H1 (cell line): ENCODE data around the gene TPST2. TPM values are rescaled to one million over a fixed set of nuclear protein-coding genes. Genes with fewer than 3 reads are reported as not detected.
A peak's percentile ranks its signal among the peaks of the same experiment; 100 is the strongest.

Experiments used
- CTCF ChIA-PET: fragments of 300-600 bp; sonication (Branson Sonifier 250); formaldehyde crosslinking; loops from one replicate; lab custom pipeline; 2021; ENCODE audit not compliant: partially characterized antibody; lab: Charles Lee
- POLR2A ChIA-PET: fragments of 300-600 bp; sonication (Branson Sonifier 250); formaldehyde crosslinking; loops from one replicate; lab custom pipeline; 2021; ENCODE audit warnings: inconsistent platforms; ENCODE audit not compliant: partially characterized antibody; lab: Charles Lee
- DNase-seq, 2 experiments: peaks; one replicate each; pipeline versions ENCODE4 v3.0.0 to v3.0.0-alpha.2; 2010 to 2022; ENCODE audit warnings: low spot score in 2 of 2, low read depth in 1 of 2, mixed read lengths in 1 of 2
- FAIRE-seq: peaks from 2 replicates; lab custom pipeline; 2011; peaks lifted over from hg19 to GRCh38; lab: Jason Lieb, UNC
- H2AFZ ChIP-seq: 2 replicates; pipeline ENCODE4 v1.8.1; 2012; ENCODE audit warnings: low read length, inconsistent platforms
- H2AK5ac ChIP-seq: 2 replicates; pipeline ENCODE4 v1.6.1; 2013; ENCODE audit warnings: low read depth, low read length
- H2BK120ac ChIP-seq: replicated peaks from 2 replicates; pipeline ENCODE3; 2013; ENCODE audit warnings: low read depth, low read length, inconsistent platforms
- H2BK12ac ChIP-seq: 2 replicates; pipeline ENCODE4 v1.6.1; 2013; ENCODE audit warnings: low read depth, low read length
- H2BK15ac ChIP-seq: 2 replicates; pipeline ENCODE4 v1.6.1; 2013; ENCODE audit warnings: low read length
- H2BK20ac ChIP-seq: 2 replicates; pipeline ENCODE4 v1.6.1; 2013; ENCODE audit warnings: low read length
- H2BK5ac ChIP-seq: 2 replicates; pipeline ENCODE4 v1.6.1; 2013; ENCODE audit warnings: low read depth, low read length
- H3K14ac ChIP-seq: 2 replicates; pipeline ENCODE4 v1.6.1; 2013; ENCODE audit warnings: inconsistent platforms; ENCODE audit not compliant: insufficient read length
- H3K18ac ChIP-seq: 2 replicates; pipeline ENCODE4 v1.6.1; 2013; ENCODE audit warnings: low read length; ENCODE audit errors: extremely low read depth
- H3K23ac ChIP-seq: 2 replicates; pipeline ENCODE4 v1.6.1; 2013; ENCODE audit warnings: inconsistent platforms; ENCODE audit not compliant: insufficient read length
- H3K23me2 ChIP-seq: 2 replicates; pipeline ENCODE4 v1.6.1; 2013; ENCODE audit warnings: low read depth, low read length
- H3K27ac ChIP-seq: 2 replicates; pipeline ENCODE4 v1.6.1; 2011; ENCODE audit warnings: low read depth, low read length, inconsistent platforms
- H3K27me3 ChIP-seq, 4 experiments: replicated peaks in 1 of 4; 1 replicate in 1 of 4; 2 replicates in 3 of 4; pipeline versions ENCODE4 v1.6.1 to v1.8.1; 2011 to 2013; ENCODE audit warnings: low read length in 3 of 4, mild to moderate bottlenecking in 3 of 4, inconsistent platforms in 2 of 4, mixed read lengths in 2 of 4, moderate library complexity in 1 of 4; ENCODE audit not compliant: control insufficient read depth in 3 of 4, insufficient read depth in 3 of 4; ENCODE audit errors: extremely low read depth in 1 of 4
- H3K36me3 ChIP-seq, 4 experiments: 2 replicates each; pipeline versions ENCODE4 v1.6.1 to v1.8.1; 2011 to 2013; ENCODE audit warnings: mild to moderate bottlenecking in 4 of 4, low read length in 3 of 4, moderate library complexity in 2 of 4, control low read depth in 1 of 4, inconsistent platforms in 1 of 4; ENCODE audit not compliant: insufficient read depth in 4 of 4, control insufficient read depth in 2 of 4
- H3K4ac ChIP-seq: replicated peaks from 2 replicates; pipeline ENCODE3; 2013; ENCODE audit warnings: low read length, low read depth, mixed read lengths, inconsistent platforms; ENCODE audit not compliant: insufficient read length
- H3K4me1 ChIP-seq, 4 experiments: replicated peaks in 1 of 4; 1 replicate in 1 of 4; 2 replicates in 3 of 4; pipeline versions ENCODE4 v1.6.1 to v1.8.1; 2011 to 2013; ENCODE audit warnings: low read length in 3 of 4, inconsistent platforms in 2 of 4, mixed read lengths in 1 of 4; ENCODE audit not compliant: insufficient read depth in 4 of 4, control insufficient read depth in 3 of 4
- H3K4me2 ChIP-seq, 2 experiments: 2 replicates each; pipeline versions ENCODE4 v1.6.1 to v1.8.1; 2011 to 2013; ENCODE audit warnings: low read depth in 2 of 2, low read length in 2 of 2, control low read depth in 1 of 2, inconsistent platforms in 1 of 2, mild to moderate bottlenecking in 1 of 2; ENCODE audit not compliant: insufficient read depth in 1 of 2
- H3K4me3 ChIP-seq, 4 experiments: fragments of 200-600, 300-600 bp in 1 of 4; sonication (generic), shearing (Covaris generic), sonication (Bioruptor Twin) in 1 of 4; 2 replicates each; pipeline versions ENCODE4 v1.5.1 to v1.8.1; 2011 to 2016; ENCODE audit warnings: low read length in 4 of 4, low read depth in 3 of 4, control low read depth in 2 of 4, inconsistent platforms in 2 of 4, mild to moderate bottlenecking in 2 of 4, mixed read lengths in 1 of 4, moderate library complexity in 1 of 4; ENCODE audit not compliant: insufficient read depth in 2 of 4; ENCODE audit errors: extremely low read depth in 1 of 4
- H3K56ac ChIP-seq: replicated peaks from 2 replicates; pipeline ENCODE3; 2013; ENCODE audit warnings: low read depth, mild to moderate bottlenecking, mixed read lengths, low read length, inconsistent platforms; ENCODE audit not compliant: insufficient read length
- H3K79me1 ChIP-seq: 2 replicates; pipeline ENCODE4 v1.6.1; 2013; ENCODE audit warnings: low read depth, low read length, control low read depth
- H3K79me2 ChIP-seq, 2 experiments: 2 replicates each; pipeline versions ENCODE4 v1.6.1 to v1.8.1; 2012 to 2013; ENCODE audit warnings: low read length in 2 of 2, mild to moderate bottlenecking in 2 of 2, inconsistent platforms in 1 of 2; ENCODE audit not compliant: insufficient read depth in 2 of 2, control insufficient read depth in 1 of 2
- H3K9ac ChIP-seq, 4 experiments: replicated peaks in 1 of 4; 1 replicate in 1 of 4; 2 replicates in 3 of 4; pipeline versions ENCODE4 v1.6.1 to v1.8.1; 2011 to 2013; ENCODE audit warnings: low read depth in 3 of 4, low read length in 3 of 4, control low read depth in 2 of 4, mild to moderate bottlenecking in 2 of 4, moderate library complexity in 2 of 4, inconsistent platforms in 1 of 4; ENCODE audit errors: extremely low read depth in 1 of 4
- H3K9me3 ChIP-seq, 2 experiments: 2 replicates each; pipeline versions ENCODE4 v1.6.1 to v1.8.1; 2012 to 2013; ENCODE audit warnings: mild to moderate bottlenecking in 2 of 2, moderate library complexity in 2 of 2, control low read depth in 1 of 2, inconsistent platforms in 1 of 2, low read depth in 1 of 2, low read length in 1 of 2, mixed read lengths in 1 of 2; ENCODE audit not compliant: insufficient read depth in 2 of 2
- H4K20me1 ChIP-seq, 2 experiments: replicated peaks in 1 of 2; 2 replicates each; pipeline versions ENCODE3 to v1.8.1; 2011 to 2013; ENCODE audit warnings: inconsistent platforms in 2 of 2, low read length in 2 of 2, mild to moderate bottlenecking in 1 of 2; ENCODE audit not compliant: insufficient read depth in 2 of 2, control insufficient read depth in 1 of 2
- H4K5ac ChIP-seq: 2 replicates; pipeline ENCODE4 v1.6.1; 2013; ENCODE audit warnings: low read length, low read depth, mixed read lengths, inconsistent platforms; ENCODE audit not compliant: insufficient read length
- H4K8ac ChIP-seq: 2 replicates; pipeline ENCODE4 v1.8.0; 2013; ENCODE audit warnings: mild to moderate bottlenecking, moderate library complexity, low read length, inconsistent platforms; ENCODE audit not compliant: insufficient read depth; ENCODE audit errors: extremely low read depth
- H4K91ac ChIP-seq: replicated peaks from 2 replicates; pipeline ENCODE3; 2013; ENCODE audit warnings: low read length, mixed read lengths, inconsistent platforms; ENCODE audit not compliant: insufficient read length
- CBX5 ChIP-seq: fragments of 300-800, 300-1000 bp; sonication (generic); IDR thresholded peaks from 2 replicates; pipeline ENCODE4 v1.7.1; 2016; ENCODE audit warnings: antibody characterized with exemption, low read length, low read depth
- CEBPB ChIP-seq: IDR thresholded peaks from 2 replicates; pipeline ENCODE4 v1.6.1; 2012; ENCODE audit warnings: low read depth, low read length
- CHD1 ChIP-seq: IDR thresholded peaks from 2 replicates; pipeline ENCODE4 v1.6.1; 2012; ENCODE audit warnings: low read depth, low read length, improper control_type of control experiment
- CHD2 ChIP-seq: IDR thresholded peaks from 2 replicates; pipeline ENCODE4 v1.6.1; 2012; ENCODE audit warnings: low read length, improper control_type of control experiment
- FOSL1 ChIP-seq: IDR thresholded peaks from 2 replicates; pipeline ENCODE4 v1.6.1; 2011; ENCODE audit warnings: mild to moderate bottlenecking, low read depth, low read length, moderate library complexity; ENCODE audit not compliant: insufficient read depth
- GTF2F1 ChIP-seq: IDR thresholded peaks from 2 replicates; pipeline ENCODE4 v1.6.1; 2012; ENCODE audit warnings: low read depth, low read length, improper control_type of control experiment, borderline replicate concordance
- HDAC6 ChIP-seq: IDR thresholded peaks from one replicate; pipeline ENCODE4 v1.7.1; 2012; ENCODE audit warnings: low read depth, mild to moderate bottlenecking, inconsistent platforms, low read length, moderate library complexity
- KDM1A ChIP-seq: fragments of 200-600, 300-600 bp; sonication (generic); IDR thresholded peaks from 2 replicates; pipeline ENCODE4 v1.7.1; 2016; ENCODE audit warnings: mild to moderate bottlenecking, low read length, borderline replicate concordance
- KDM4A ChIP-seq: IDR thresholded peaks from one replicate; pipeline ENCODE4 v1.7.1; 2012; ENCODE audit warnings: low read depth, mild to moderate bottlenecking, moderate library complexity, low read length, inconsistent platforms; ENCODE audit not compliant: severe bottlenecking
- SIN3A ChIP-seq, 2 experiments: IDR thresholded peaks in 1 of 2; conservative IDR thresholded peaks in 1 of 2; 2 replicates each; pipeline ENCODE4 v1.6.1; 2011 to 2012; ENCODE audit warnings: low read length in 2 of 2, improper control_type of control experiment in 1 of 2, low read depth in 1 of 2, mild to moderate bottlenecking in 1 of 2
- TCF12 ChIP-seq: IDR thresholded peaks from 2 replicates; pipeline ENCODE4 v1.6.1; 2011; ENCODE audit warnings: low read depth, mild to moderate bottlenecking, low read length
- YY1 ChIP-seq: IDR thresholded peaks from 2 replicates; pipeline ENCODE4 v1.6.1; 2011; ENCODE audit warnings: low read depth, mild to moderate bottlenecking, low read length
- WGBS, 2 experiments: shearing (Covaris generic) in 1 of 2; methylation state at CpG; one replicate each; pipeline versions ENCODE4 v1.1.6 to v1.1.7; 2013 to 2015; ENCODE audit warnings: low lambda C conversion rate in 2 of 2, mixed read lengths in 2 of 2, inconsistent platforms in 1 of 2, low coverage in 1 of 2, missing lambda C conversion rate in 1 of 2; ENCODE audit not compliant: insufficient replicate concordance in 2 of 2, insufficient coverage in 1 of 2, insufficient read length in 1 of 2; ENCODE audit errors: extremely low coverage in 1 of 2, missing lambda C conversion rate in 1 of 2; 5-methylcytosine and 5-hydroxymethylcytosine counted together
- polyA plus RNA-seq, 7 experiments: library from polyadenylated mRNA; depleted of rRNA in 3 of 7; stranded (reverse) in 5 of 7; unstranded in 2 of 7; fragments of >200 nt in 5 of 7; fragments of 200-250 nt in 2 of 7; gene quantifications; 1 replicate in 5 of 7; 2 replicates in 1 of 7; 4 replicates in 1 of 7; pipeline versions ENCODE4 v1.2.1 to v1.2.3, GENCODE V29; 2011 to 2013; ENCODE audit warnings: missing spikeins in 2 of 7, mixed read lengths in 2 of 7
- total RNA-seq: library from RNA; stranded (reverse); fragmentation: NEBNext Ultra II Directional; extraction: Animal tissue kit (Norgen Biotek cat#: 25700); gene quantifications from 2 replicates; pipeline ENCODE4 v1.2.1, GENCODE V29; 2021
- TF ChIP-seq, protein P1 (sequence below): IDR thresholded peaks from 2 replicates; pipeline ENCODE4 v1.6.1; 2012; ENCODE audit warnings: inconsistent platforms
- TF ChIP-seq, protein P2 (sequence below): IDR thresholded peaks from 2 replicates; pipeline ENCODE4 v1.6.1; 2011; ENCODE audit warnings: low read depth, mild to moderate bottlenecking, low read length; ENCODE audit not compliant: insufficient read depth

TPST2 gene
- total and polyA plus RNA-seq, 2 of the 8 experiments (the other 6 are each of a cell fraction or from before 2014, with no cell fraction given) = 58.8 to 143 TPM

DNA sequence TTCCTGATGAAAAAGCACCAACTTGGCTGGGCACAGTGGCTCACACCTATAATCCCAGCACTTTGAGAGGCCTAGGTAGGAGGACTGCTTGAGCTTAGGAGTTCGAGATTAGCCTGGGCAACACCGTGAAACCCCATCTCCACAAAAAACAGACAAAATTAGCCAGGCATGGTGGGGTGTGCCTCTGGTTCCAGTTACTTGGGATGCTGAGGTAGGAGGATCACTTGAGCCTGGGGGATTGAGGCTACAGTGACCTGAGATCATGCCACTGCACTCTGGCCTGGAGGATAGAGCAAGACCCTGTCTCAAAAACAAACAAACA, 109.4 kb downstream of the TPST2 start:
- POLR2A ChIA-PET = interaction anchor here (1.1 to 1.2 kb wide), 3 partner anchors 9 to 32 kb away, joined by 3 to 4 read pairs (median 3); no protein-coding TSS in a partner anchor
- FAIRE-seq = no peak
- 0 out of 2 replicates have a peak, but pooled peaks cover 2% of the 10 kb centered on the region for H3K79me1 ChIP-seq

More for the DNA sequence above, 109.4 kb downstream of the TPST2 start:
- Histone ChIP-seq H3K36me3 (peaks cover 2 to 22% (median 15%) of the 10 kb centered on the region in 4 experiments; a peak in 7 of 8 replicates), H4K5ac (no peak overlapping the region), H3K23me2 (peaks cover 11% of the 10 kb centered on the region), H3K4me3 (no peak overlapping the region)
- TF ChIP-seq, protein P1, sequence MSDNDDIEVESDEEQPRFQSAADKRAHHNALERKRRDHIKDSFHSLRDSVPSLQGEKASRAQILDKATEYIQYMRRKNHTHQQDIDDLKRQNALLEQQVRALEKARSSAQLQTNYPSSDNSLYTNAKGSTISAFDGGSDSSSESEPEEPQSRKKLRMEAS = no peak
- no peak for TF ChIP-seq KDM4A
- no peak for TF ChIP-seq GTF2F1
- no peak for TF ChIP-seq KDM1A
- TF ChIP-seq YY1 = no peak
- TF ChIP-seq CBX5 = no peak
- TF ChIP-seq CHD1 = no peak
- TF ChIP-seq SIN3A (conservative IDR thresholded peaks at IDR 0.05 in 1 of 2, IDR thresholded peaks at IDR 0.05 in 1 of 2; ENCODE audit: low read depth in 1 of 2, low read length in 2 of 2) = no peak
- no peak for TF ChIP-seq FOSL1
- no peak for TF ChIP-seq CEBPB
- no peak for TF ChIP-seq HDAC6
- TF ChIP-seq CHD2 = no peak
- no peak for TF ChIP-seq TCF12
- TF ChIP-seq, protein P2, sequence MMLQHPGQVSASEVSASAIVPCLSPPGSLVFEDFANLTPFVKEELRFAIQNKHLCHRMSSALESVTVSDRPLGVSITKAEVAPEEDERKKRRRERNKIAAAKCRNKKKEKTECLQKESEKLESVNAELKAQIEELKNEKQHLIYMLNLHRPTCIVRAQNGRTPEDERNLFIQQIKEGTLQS = no peak
- TF ChIP-seq, all 59 proteins: peak for 0
- no peaks in the 10 kb centered on the region; a peak in 1 of 7 replicates for H3K27me3 ChIP-seq
- H2AFZ ChIP-seq = no peak overlapping the region
- H3K18ac ChIP-seq = no peak overlapping the region
- WGBS, 2 experiments = 97% methylated on average over 2 of the region's 2 CpGs; no CpG with 5 or more reads in 1 of the 2 experiments
- H3K9me3 ChIP-seq = no peaks in the 10 kb centered on the region
- H2AK5ac ChIP-seq = no peak overlapping the region
- H2BK120ac ChIP-seq = no peak overlapping the region
- DNase-seq = no peak
- no peak overlapping the region for H3K23ac ChIP-seq
- no peak overlapping the region for H3K27ac ChIP-seq
- H2BK20ac ChIP-seq = no peak overlapping the region
- H4K20me1 ChIP-seq = peaks cover 0 to 5% of the 10 kb centered on the region in 2 experiments
- H4K8ac ChIP-seq = no peak overlapping the region
- H3K4ac ChIP-seq = no peak overlapping the region
- no peak overlapping the region for H2BK12ac ChIP-seq
- peak overlapping the region in 1 of 4 experiments; percentile 65; a peak in 1 of 7 replicates for H3K9ac ChIP-seq
- CTCF ChIA-PET = interaction anchor here (0.9 to 2.8 kb wide), 5 partner anchors 13 to 185 kb away, joined by 3 to 18 read pairs (median 3); no protein-coding TSS in a partner anchor
- peak overlapping the region in 1 of 2 experiments; percentile 96; a peak in 1 of 4 replicates for H3K4me2 ChIP-seq
- no peak overlapping the region for H4K91ac ChIP-seq
- H3K4me1 ChIP-seq = peaks cover 0 to 14% (median 6%) of the 10 kb centered on the region in 4 experiments; a peak in 5 of 7 replicates
- no peak overlapping the region for H3K56ac ChIP-seq
- H2BK5ac ChIP-seq = no peak overlapping the region
- H2BK15ac ChIP-seq = no peak overlapping the region
- H3K79me2 ChIP-seq = peaks cover 9 to 55% of the 10 kb centered on the region in 2 experiments
- H3K14ac ChIP-seq = no peak overlapping the region
